HG03108 (cell line): ENCODE data around the gene SOHLH2.

ENCODE experiments used
- ATAC-seq: cut with Tn5 transposase; IDR thresholded peaks from one replicate; pipeline ENCODE4 v1.9.1; 2021; ENCODE audit warnings: moderate library complexity; ENCODE audit not compliant: unreplicated experiment

The SOHLH2 gene, protein sequence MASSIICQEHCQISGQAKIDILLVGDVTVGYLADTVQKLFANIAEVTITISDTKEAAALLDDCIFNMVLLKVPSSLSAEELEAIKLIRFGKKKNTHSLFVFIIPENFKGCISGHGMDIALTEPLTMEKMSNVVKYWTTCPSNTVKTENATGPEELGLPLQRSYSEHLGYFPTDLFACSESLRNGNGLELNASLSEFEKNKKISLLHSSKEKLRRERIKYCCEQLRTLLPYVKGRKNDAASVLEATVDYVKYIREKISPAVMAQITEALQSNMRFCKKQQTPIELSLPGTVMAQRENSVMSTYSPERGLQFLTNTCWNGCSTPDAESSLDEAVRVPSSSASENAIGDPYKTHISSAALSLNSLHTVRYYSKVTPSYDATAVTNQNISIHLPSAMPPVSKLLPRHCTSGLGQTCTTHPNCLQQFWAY

DNA sequence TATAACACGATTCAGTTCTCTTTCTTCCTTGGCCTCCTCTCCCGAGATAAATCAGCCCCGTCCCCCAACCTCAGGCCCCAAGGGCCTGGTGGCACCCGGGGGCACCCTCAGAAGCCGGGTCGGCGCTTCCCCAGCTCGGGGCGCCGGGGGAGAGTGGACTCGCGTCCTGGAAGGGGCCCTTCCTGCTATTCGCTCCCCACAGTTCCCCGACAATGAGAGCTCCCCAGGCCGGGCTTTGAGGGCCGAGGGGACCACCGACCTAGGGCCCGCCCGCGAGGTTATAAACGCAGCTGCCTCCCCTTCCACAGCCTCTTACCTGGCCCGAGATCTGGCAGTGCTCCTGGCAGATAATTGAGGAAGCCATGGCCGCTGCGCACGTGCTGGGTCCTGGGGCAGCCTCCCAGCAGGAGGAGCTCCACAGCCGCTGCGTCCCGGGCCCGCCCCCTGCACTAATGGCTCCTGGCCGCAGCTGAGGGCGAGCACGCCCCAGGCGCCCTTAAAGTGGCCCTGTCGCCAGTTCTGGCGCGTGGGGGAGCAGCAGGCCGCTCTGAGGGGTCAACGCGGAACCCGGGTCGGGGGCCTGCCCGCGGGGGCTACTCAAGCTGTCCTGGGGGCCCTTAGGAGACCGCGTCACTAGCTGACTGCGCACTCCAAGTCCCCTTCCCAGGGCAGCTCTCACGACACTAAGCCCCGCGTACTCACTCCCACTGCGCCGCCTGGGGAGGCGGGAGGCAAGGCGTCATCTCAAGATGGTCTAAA, at the start of gene SOHLH2:
Gene SOHLH2 (minus strand): TSS at position 394 of the 759 bp plus-strand sequence. CDS start 30 bp downstream, at position 364.
- ATAC-seq = no peak

DNA sequence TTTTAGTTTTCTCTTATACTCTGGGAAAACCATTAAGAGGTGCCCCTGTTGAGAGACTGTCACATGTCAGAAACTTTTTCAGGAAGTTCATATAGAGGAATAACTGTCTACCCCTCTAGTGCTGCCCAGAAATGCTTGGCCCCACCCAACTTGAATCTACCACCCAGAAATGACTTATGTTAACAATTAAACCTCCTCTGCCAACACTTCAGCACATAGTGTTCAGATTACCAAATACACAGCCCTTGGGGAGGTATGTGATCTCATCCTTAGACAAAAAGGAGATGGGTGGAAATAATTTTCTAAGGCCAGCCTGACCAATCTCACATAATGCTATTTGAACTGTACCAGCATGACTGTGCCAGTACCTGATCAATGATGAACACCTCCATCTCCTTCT, 47.6 kb upstream of the SOHLH2 start:
- ATAC-seq = no peak

DNA sequence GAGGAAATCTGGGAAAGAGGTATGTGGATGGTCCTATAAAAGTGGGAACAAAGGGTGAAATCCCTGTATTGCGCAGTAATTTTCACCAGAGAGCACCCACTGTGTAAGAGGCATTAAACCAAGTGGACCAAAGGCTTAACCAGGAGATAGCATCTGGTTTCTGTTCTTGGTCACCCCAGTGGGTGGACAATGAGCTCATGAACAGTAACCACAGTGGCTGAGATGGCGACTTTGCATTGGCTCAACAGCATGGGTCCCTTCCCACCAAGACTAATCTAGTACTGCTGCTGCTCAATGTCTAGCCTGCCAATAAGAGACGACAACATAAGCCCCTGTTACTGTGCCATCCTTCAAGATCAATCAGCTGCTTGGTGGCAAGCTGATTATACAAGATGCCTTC, 46.7 kb upstream of the SOHLH2 start:
- no peak for ATAC-seq

DNA sequence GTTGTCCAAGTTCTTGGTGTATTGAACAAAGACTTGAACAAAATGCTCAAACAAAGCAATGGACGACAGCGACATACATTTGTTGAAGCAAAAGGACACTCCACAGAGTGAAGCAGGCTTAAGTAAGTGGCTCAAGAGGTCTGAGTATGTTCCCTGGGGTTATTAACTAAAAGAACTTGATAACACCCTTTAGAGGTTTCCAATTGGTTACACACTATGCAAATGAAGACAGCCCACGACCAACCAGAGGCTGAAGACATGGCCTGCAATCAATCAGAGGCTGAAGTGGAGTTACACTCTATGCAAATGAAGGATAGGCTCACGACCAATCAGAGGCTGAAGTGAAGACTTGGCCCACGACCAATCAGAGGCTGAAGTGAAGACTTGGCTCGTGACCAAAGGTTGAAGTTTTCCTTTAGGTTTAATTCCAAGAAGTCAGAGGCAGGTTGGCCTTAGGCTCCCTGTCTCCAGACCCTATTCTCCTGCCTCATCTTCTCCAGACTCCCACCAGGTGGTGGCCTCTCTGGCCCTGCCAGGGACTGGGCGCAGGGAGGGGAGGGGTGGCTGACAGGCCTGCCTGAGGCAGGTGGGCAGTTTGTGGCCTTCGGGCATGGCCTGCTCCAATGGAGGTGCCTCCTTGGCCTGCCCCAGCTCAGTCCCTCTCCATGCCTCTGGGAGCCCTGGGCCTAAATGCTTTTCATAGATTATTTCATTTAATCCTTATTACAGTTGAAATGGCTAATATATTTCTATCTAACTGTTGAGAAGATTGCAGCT, 45.2 kb upstream of the SOHLH2 start:
- no peak for ATAC-seq

DNA sequence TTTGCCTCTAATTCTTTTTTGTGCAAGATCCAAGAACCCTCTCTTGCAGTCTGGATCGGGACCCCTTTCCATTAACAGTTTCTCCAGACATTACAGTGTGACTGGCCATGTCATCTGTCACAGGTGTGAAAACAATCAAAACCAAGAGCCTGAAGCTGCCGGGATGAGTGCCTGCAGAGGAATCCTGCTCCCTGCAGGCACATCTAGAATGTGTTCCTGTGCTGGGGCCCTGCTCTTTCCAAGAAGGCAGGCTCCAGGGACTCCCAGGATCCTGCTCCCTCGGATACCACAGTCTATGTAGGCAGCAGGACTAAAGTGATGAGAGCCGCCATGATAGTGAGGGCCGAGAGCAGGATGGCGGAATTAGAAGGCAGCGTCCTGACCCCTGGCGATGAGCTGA, 44.5 kb upstream of the SOHLH2 start:
- no peak for ATAC-seq

DNA sequence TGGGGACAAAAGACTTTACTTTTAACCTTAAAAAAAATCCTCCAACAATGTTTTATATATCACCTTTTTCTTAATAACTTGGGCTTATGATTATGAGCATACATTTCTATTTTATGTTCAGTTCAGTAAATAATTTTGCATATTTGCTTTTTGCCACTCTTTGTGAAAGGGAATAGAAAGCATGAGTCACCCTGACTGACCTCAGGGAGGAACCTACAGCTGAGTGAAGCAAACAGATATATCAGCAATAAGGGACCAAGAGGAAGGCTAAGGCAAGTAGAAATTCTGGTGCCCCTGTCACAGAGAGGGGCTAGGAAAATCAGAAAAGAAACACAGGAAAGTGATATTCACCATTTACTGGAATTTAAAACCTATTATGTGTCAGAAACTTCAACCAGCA, 37.2 kb upstream of the SOHLH2 start:
- ATAC-seq = no peak

DNA sequence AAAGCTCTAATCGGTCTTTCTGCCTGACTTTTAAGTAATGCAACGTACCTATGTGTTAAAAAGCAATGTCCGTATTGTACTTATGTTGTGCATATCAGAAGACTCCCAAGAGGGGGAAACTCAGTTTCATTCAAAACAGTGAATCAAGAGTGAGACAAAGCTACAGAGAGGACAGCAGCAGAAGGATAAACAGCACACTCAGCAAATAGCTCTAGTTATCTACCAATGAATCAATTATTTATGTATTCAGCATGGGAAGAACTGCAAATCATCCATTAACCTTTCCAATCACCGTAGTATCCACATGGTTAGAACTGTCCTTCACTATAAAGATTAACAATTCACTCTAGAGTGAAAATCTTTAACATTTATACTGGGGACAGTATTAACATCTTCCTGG, 36.7 kb upstream of the SOHLH2 start:
- no peak for ATAC-seq

DNA sequence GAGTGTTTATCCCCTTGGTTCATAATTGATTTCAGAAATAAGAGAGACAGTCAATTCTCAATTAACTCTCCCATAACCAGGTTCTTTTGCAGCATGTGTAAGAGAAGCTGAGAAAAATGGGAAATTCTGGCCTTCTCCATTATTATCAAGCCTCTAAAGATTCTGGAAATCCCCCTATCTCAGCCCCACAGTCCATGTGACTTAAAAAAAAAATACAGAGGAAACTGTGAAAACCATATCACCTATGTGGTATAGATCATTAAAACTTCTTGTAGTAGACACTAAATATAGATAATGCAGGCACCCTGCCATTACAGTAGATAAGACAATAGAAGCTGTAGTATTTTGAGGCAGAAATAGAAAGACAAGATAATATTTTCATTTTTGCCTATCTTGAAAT, 34.3 kb upstream of the SOHLH2 start:
- ATAC-seq = no peak

DNA sequence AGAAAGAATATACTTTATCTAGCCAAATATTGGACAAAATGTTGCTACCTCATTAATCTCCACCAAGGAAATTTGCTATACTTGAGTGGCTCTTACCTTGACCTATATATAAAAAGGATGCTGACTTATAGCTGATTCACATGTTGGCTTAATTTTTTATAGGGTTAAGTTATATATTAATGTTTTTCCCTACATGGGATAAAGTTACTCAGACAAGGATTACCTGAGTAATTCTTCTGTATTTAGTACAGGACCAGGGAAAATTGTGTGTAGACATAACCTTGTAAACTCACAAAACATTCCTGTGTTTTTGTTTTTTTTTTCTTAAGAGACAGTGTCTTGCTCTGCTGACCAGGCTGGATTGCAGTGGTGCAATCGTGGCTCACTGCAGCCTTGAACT, 30.6 kb upstream of the SOHLH2 start:
- no peak for ATAC-seq

DNA sequence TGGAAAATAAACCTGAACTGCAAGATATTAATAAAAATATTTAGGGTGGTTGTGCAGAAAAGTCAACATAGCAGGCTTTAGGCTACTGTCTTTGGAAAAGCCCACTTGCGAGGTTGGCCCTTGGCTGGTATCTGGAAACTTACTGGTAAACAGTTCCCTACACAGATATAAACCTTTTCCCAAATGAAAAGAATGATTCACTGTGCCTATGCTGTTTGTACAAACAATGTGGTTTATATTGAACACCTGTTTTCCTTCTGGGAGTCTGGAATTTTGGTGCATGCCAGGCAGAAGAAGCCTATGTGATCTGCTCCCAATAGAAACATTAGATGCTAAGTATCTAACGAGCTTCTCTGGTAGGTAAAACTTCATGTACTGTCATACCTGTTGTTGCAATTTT, 29.7 kb upstream of the SOHLH2 start:
- no peak for ATAC-seq

DNA sequence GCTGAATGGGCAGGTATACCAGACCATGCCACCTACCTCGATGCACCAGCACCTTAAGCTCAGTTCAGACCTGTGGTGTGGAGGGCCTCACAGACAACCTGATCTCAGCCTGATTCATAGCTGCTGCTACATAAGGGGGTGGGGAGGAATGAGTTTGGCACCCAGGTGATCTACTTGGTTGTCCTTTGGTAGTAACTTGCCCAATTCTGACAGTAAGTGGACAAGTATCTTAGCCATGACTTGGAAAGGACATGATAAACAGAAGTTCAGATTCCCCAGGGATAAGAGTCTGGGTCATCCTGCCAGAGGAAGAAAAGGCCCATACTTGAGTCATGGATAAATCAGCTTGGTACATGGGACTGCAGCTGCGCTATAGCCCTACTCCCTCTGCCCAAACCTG, 28.4 kb upstream of the SOHLH2 start:
- ATAC-seq = no peak

DNA sequence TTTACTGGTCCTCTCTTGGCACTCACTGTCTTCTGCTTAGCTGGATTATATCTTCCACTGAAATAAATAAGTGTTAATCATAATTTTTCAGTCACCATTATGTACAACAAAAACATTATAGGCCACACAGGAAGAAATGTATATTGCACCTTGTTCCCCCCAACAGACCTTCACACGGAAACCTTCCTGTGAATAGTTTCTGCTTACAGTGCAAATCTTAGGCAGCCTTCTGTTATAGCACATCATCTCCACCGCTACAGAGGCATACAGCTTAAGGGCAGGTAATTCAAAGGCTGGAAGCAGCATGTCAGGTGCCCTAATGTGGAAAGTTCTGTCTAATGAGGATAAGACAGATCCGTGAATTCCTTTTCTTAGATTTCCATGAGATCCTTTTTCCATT, 16.9 kb upstream of the SOHLH2 start:
- ATAC-seq = no peak

DNA sequence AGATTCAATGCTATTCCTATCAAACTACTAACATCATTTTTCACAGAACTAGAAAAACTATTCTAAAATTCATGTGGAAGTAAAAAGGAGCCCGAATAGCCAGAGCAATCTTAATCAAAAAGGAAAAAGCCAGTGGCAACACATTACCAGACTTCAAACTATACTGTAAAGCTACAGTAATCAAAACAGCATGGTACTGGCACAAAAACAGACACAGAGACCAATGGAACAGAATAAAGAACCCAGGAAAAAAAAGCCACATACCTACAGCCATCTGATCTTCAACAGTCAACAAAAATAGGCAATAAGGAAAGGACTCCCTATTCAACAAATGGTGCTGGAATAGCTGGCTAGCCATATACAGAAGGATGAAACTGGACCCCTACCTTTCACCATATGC, 10.4 kb upstream of the SOHLH2 start:
- no peak for ATAC-seq

DNA sequence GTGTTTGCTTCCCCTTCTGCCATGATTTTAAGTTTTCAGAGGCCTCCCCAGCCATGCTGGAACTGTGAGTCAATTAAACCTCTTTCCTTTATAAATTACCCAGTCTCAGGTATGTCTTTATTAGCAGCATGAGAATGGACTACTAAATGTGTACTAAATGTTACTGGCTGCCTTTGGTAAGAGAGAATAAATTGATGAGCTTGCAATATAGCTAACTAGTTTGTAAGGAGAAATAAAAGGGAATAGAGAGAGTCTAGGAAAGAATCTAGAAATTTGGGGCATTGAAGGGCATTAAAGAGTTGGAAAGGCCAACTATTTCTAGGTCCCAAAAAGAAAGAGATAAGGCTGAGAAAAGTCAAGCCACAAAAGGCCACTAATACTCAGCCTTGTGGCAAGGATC, 5.5 kb upstream of the SOHLH2 start:
- no peak for ATAC-seq

DNA sequence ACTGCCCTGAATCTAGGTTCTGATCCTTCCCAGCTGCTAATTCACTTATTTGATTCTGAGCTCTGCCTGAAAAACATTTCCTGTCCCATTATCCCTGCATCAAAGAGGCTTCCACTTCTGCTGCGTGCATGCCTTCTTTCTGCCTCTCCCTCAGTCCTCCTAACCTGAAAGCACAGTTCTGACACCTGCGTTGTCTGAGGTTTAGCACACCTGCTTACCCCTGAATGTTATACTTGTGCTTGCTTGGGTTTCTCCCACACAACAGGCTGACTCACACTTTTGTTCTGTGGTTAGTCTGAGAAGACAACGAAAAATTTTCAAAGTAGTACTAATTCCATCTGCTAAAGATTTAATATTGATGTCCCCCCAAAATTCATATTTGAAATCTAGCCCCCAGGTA, 3.1 kb upstream of the SOHLH2 start:
- ATAC-seq = no peak

DNA sequence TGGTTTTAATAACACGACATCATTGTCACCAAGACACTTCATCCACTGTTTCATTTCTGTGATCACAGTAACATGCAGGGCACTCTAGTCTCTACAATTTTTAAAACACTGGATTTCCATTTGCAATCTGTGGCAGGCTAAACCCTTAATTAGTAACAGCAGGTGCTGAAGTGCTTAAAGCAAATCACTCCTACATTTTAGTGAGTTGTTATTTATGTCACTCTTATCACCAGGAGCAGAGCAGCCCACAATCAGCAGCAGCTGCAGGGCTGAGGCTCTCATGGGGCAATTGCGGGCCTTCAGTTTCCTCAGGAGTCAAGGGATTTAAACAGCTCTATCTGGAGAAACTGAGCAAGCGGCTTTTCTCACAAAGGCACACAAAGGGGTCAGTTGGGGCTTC, 1.6 kb downstream of the SOHLH2 start:
- ATAC-seq = no peak

DNA sequence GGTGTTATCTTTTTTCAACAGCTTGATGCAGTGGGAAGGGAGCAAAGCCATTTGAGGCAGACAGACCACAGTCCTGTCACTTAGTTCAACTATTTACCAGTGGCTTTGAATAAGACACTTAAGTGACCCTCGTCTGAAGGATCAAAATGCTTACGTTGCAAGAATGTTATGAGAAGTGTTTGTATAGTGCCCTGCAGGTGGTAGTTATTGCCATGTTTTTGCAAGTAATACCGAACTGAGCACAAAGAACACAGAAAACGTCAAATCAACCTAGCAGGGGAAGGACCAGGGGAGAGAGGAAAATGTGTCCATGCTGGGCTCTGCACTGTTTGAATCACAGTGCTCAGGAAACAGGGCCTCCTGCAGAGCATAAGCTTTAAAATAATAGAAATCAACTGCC, 2.8 kb downstream of the SOHLH2 start:
- ATAC-seq = no peak

DNA sequence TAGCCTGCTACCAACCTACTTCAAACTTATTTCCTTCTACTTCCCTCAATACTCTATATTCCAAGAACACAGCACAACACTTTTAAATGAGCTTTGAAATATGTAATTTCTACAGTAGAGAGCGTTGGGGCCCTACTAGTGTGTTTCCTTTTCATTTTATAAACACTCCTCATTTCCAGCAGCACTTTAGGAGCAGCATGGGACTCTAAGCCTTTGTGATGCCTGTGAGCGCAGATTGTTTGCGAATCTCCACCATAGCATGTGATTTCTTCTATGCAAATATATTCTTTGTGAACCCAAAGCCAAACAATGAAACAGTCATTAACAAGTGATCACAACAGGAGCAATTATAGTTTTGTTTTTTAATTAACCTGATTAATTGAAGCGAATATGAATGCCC, 3.6 kb downstream of the SOHLH2 start:
- ATAC-seq = no peak

DNA sequence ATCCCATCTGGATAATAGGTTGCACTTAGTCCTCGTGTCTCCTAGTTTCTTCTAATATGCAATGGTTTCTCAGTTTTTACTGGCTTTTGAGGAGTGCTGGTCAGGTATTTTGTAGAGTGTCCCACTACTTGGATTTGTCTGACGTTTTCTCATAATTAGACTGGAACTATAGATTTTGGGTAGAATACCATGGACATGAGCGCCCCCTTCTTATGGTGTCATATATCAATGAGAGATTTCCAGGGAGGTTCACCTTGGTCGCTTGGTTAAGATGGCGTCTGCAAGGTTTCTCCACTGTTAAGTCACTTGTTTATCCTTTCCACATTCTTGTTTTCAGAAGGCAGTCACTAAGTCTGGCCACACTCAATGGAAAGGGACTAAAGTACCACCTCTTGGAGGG, 6.7 kb downstream of the SOHLH2 start:
- no peak for ATAC-seq

DNA sequence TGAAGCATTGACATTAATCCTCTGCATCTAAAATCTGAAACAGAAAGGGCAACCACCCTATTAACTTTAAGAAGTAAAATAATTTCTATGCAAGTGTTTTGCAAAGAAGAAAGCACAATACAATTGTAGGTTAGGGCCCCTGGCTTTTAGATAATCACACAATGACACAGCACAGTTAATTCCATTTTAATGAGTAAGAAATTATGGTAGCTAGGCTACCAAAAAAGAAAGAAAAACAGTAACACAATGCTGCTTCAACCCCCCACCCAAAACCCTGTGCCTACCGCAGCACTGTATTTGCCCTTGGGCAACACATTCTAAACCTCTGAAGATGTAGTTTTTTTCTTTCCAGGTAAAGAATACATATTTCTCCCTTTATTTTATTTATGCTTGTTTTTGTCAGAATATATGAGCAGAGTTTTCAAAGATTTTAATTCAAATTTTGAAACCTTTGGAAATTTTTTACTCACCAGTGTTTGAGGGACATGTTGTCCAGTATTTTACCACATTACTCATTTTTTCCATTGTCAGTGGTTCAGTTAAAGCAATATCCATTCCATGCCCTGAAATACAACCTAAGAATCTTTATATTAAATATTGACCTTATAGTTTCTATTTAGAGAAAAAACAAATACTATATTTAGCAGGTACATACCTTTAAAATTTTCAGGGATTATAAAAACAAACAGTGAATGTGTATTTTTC, 21.1 kb downstream of the SOHLH2 start:
- no peak for ATAC-seq

DNA sequence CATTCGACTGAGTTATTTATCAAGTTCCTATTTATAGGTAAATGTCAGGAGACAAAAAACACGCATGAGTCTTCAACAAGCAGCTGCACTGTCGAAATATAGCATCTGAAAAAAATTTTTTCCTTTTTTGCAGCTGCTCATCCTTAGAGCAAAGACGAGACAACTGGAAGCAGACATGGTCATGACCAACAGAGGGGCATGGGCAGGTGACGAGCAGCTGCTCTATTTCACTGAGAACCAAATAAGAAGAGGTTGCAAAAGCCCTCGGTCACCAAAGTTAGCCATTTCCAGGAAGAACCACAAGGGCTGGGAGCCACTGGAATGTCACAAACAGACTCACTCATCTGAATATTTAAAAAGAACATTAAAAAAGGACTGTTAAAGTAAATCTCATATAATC, 22.2 kb downstream of the SOHLH2 start:
- no peak for ATAC-seq
